HepG2 (cell line): ENCODE measurements around the gene EEF2. TPM values are rescaled to one million over a fixed set of nuclear protein-coding genes. Genes with fewer than 3 reads are reported as not detected.
A peak's percentile ranks its signal among the peaks of the same experiment; 100 is the strongest.

ENCODE experiments used
- ARID2 ChIP-seq: sonication (generic); formaldehyde crosslinking; IDR thresholded peaks from 2 replicates; pipeline ENCODE4 v1.8.1; 2022; ENCODE audit warnings: mild to moderate bottlenecking, missing genetic modification reagents, borderline replicate concordance
- ATF1 ChIP-seq: IDR thresholded peaks from 2 replicates; pipeline ENCODE4 v1.6.1; 2016; ENCODE audit warnings: mild to moderate bottlenecking, control low read depth
- CENPT ChIP-seq: sonication (generic); formaldehyde crosslinking; IDR thresholded peaks from 2 replicates; pipeline ENCODE4 v1.8.0; 2022; ENCODE audit warnings: low read depth, mild to moderate bottlenecking, moderate library complexity, missing genetic modification reagents
- GZF1 ChIP-seq: sonication (generic); formaldehyde crosslinking; IDR thresholded peaks from 2 replicates; pipeline ENCODE4 v1.5.1; 2020; ENCODE audit warnings: mild to moderate bottlenecking, missing genetic modification reagents
- HMG20A ChIP-seq: IDR thresholded peaks from 2 replicates; pipeline ENCODE4 v1.6.1; 2016; ENCODE audit warnings: borderline replicate concordance
- IKZF4 ChIP-seq: sonication (generic); formaldehyde crosslinking; IDR thresholded peaks from 2 replicates; pipeline ENCODE4 v1.5.1; 2020; ENCODE audit warnings: borderline replicate concordance, mild to moderate bottlenecking, low read depth, missing genetic modification reagents; ENCODE audit errors: not compliant biosample characterization
- KAT7 ChIP-seq: IDR thresholded peaks from 2 replicates; pipeline ENCODE4 v1.6.1; 2018; ENCODE audit warnings: borderline replicate concordance, missing compliant biosample characterization
- KDM6A ChIP-seq: IDR thresholded peaks from 2 replicates; pipeline ENCODE4 v1.6.1; 2016; ENCODE audit warnings: low read depth
- KLF9 ChIP-seq: IDR thresholded peaks from 2 replicates; pipeline ENCODE4 v1.6.1; 2016; ENCODE audit warnings: low read depth
- MEIS2 ChIP-seq: sonication (generic); formaldehyde crosslinking; IDR thresholded peaks from 2 replicates; pipeline ENCODE4 v1.9.0; 2021; ENCODE audit warnings: mild to moderate bottlenecking, missing genetic modification reagents
- NR2C2 ChIP-seq: sonication (generic); formaldehyde crosslinking; IDR thresholded peaks from 2 replicates; pipeline ENCODE4 v1.4.0; 2020; ENCODE audit warnings: missing genetic modification reagents, mild to moderate bottlenecking, moderate library complexity, borderline replicate concordance
- PHF21A ChIP-seq: sonication (generic); formaldehyde crosslinking; IDR thresholded peaks from 2 replicates; pipeline ENCODE4 v1.5.0; 2020; ENCODE audit warnings: mild to moderate bottlenecking, missing genetic modification reagents
- POLR2A ChIP-seq, 2 experiments: IDR thresholded peaks; 2 replicates each; pipeline ENCODE4 v1.6.1; 2011; ENCODE audit warnings: low read depth in 2 of 2, low read length in 2 of 2, mild to moderate bottlenecking in 1 of 2, moderate library complexity in 1 of 2; ENCODE audit not compliant: insufficient read depth in 1 of 2
- SMC3 ChIP-seq: IDR thresholded peaks from 2 replicates; pipeline ENCODE4 v1.6.1; 2011; ENCODE audit warnings: low read length, improper control_type of control experiment
- TEAD3 ChIP-seq: optimal IDR thresholded peaks from 2 replicates; pipeline ENCODE3; 2016; ENCODE audit warnings: borderline replicate concordance
- U2AF1 ChIP-seq: fragments of 200-400 bp; formaldehyde crosslinking; optimal IDR thresholded peaks from 2 replicates; pipeline ENCODE3; 2017; ENCODE audit warnings: mild to moderate bottlenecking, low read depth, low read length
- ZEB1 ChIP-seq: IDR thresholded peaks from 2 replicates; pipeline ENCODE4 v1.6.1; 2012; ENCODE audit warnings: mild to moderate bottlenecking, low read depth, inconsistent platforms; ENCODE audit not compliant: insufficient replicate concordance
- ZFY ChIP-seq: sonication (generic); formaldehyde crosslinking; IDR thresholded peaks from 2 replicates; pipeline ENCODE4 v1.4.0; 2020; ENCODE audit warnings: missing genetic modification reagents
- ZNF17 ChIP-seq: sonication (generic); formaldehyde crosslinking; IDR thresholded peaks from 2 replicates; pipeline ENCODE4 v1.5.0; 2020; ENCODE audit warnings: mild to moderate bottlenecking, missing genetic modification reagents
- ZNF205 ChIP-seq: IDR thresholded peaks from 2 replicates; pipeline ENCODE4 v1.6.1; 2018; ENCODE audit warnings: missing biosample characterization, missing genetic modification reagents
- ZNF232 ChIP-seq: sonication (generic); formaldehyde crosslinking; IDR thresholded peaks from 2 replicates; pipeline ENCODE4 v1.4.0; 2020; ENCODE audit warnings: missing genetic modification reagents, borderline replicate concordance
- ZNF264 ChIP-seq: sonication (generic); formaldehyde crosslinking; IDR thresholded peaks from 2 replicates; pipeline ENCODE4 v1.4.0; 2020; ENCODE audit warnings: missing genetic modification reagents
- ZNF44 ChIP-seq: sonication (generic); formaldehyde crosslinking; IDR thresholded peaks from 2 replicates; pipeline ENCODE4 v1.5.1; 2020; ENCODE audit warnings: mild to moderate bottlenecking, missing genetic modification reagents
- ZNF546 ChIP-seq: sonication (generic); formaldehyde crosslinking; conservative IDR thresholded peaks from 2 replicates; pipeline ENCODE4 v1.8.1; 2023; ENCODE audit warnings: mild to moderate bottlenecking, missing genetic modification reagents
- ZNF776 ChIP-seq: sonication (generic); formaldehyde crosslinking; IDR thresholded peaks from 2 replicates; pipeline ENCODE4 v1.4.0; 2020; ENCODE audit warnings: mild to moderate bottlenecking, missing genetic modification reagents
- ZNF788 ChIP-seq: sonication (generic); formaldehyde crosslinking; IDR thresholded peaks from 2 replicates; pipeline ENCODE4 v1.5.0; 2020; ENCODE audit warnings: mild to moderate bottlenecking, missing genetic modification reagents, borderline replicate concordance
- ZSCAN12 ChIP-seq: sonication (generic); formaldehyde crosslinking; IDR thresholded peaks from 2 replicates; pipeline ENCODE4 v1.9.0; 2021; ENCODE audit warnings: mild to moderate bottlenecking, missing genetic modification reagents
- polyA plus RNA-seq, 8 experiments: library from polyadenylated mRNA; depleted of rRNA in 3 of 8; stranded (reverse) in 7 of 8; unstranded in 1 of 8; fragments of >200 nt; fragmentation: Illumina TruSeq in 4 of 8; extraction: Trizol in 4 of 8; gene quantifications; 2 replicates each; pipeline versions ENCODE4 v1.2.1 to v1.2.3, GENCODE V29; 2011 to 2016; ENCODE audit warnings: low read depth in 4 of 8, missing spikeins in 1 of 8, mixed read lengths in 1 of 8; ENCODE audit not compliant: insufficient read depth in 1 of 8
- total RNA-seq, 5 experiments: library from RNA; depleted of rRNA; stranded (reverse); fragments of >200 nt; fragmentation: Illumina TruSeq; extraction: Trizol; gene quantifications; 2 replicates each; pipeline ENCODE4 v1.2.3, GENCODE V29; 2016; ENCODE audit warnings: low read depth in 1 of 5
- TF ChIP-seq, protein P1 (sequence below): sonication (generic); formaldehyde crosslinking; IDR thresholded peaks from 2 replicates; pipeline ENCODE4 v1.4.0; 2020; ENCODE audit warnings: low read depth, mild to moderate bottlenecking, missing genetic modification reagents
- TF ChIP-seq, protein P2 (sequence below): sonication (generic); formaldehyde crosslinking; conservative IDR thresholded peaks from 2 replicates; pipeline ENCODE4 v1.8.0; 2022; ENCODE audit warnings: low read depth, missing genetic modification reagents
- TF ChIP-seq, protein P3 (sequence below): sonication (generic); formaldehyde crosslinking; IDR thresholded peaks from 2 replicates; pipeline ENCODE4 v1.4.0; 2020; ENCODE audit warnings: missing genetic modification reagents; ENCODE audit errors: not compliant biosample characterization

The EEF2 gene
- total and polyA plus RNA-seq, 2 of the 13 experiments (the other 11 are each of a cell fraction or from before 2014, with no cell fraction given), result 1,441 to 1,777 TPM

DNA sequence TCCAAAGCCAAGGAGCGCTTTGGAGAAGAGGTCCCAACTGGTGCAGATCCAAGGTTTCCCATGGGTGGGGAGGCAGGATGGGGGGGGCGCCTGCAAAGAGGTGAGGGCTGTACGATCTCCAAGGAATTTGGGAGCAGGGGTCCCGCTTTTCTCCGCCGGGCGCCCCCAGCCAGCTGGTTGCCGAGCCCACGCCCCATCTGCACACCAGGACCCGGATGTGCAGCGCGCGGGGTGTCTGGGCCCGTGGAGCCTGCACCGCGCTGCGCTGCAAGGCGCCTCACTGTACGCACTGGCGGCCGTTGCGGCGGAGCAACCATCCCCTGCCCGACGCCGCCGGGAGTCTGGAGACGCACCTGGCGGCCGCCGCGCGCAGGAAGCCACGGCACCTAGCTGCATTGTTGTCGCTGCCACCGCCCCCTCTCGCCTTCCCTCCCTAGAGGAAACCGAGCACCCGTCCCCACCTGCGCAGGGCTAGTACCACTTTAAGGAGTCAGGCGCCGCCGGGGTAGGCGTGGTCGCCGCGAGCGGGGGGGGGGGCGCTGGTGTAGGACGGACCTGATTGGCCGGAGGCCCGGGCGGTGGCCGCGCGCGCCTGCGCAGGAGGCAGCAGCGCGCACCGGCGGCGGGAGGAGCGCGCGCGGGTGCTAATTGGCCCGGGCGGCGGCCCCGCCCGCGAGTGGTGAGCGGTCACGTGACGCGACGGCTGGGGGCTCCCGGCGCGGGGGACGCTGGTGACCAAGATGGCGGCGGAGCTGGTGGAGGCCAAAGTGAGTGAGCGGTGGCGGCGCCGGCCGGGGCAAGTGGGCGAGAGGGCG, 22.0 kb upstream of the EEF2 start, which contains the start of gene PIAS4 (continued):
- no peak for TF ChIP-seq ARID2
- no peak for TF ChIP-seq ZNF232 (CRISPR knock-in tag)
- TF ChIP-seq, protein P1, sequence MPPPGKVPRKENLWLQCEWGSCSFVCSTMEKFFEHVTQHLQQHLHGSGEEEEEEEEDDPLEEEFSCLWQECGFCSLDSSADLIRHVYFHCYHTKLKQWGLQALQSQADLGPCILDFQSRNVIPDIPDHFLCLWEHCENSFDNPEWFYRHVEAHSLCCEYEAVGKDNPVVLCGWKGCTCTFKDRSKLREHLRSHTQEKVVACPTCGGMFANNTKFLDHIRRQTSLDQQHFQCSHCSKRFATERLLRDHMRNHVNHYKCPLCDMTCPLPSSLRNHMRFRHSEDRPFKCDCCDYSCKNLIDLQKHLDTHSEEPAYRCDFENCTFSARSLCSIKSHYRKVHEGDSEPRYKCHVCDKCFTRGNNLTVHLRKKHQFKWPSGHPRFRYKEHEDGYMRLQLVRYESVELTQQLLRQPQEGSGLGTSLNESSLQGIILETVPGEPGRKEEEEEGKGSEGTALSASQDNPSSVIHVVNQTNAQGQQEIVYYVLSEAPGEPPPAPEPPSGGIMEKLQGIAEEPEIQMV (CRISPR knock-in tag), result 0 out of 2 replicates have a peak, but pooled peaks have one; percentile 34
- TF ChIP-seq ZEB1, result no peak
- no peak for TF ChIP-seq KDM6A
- peak; percentile 12 for TF ChIP-seq TEAD3 (CRISPR knock-in tag)
- TF ChIP-seq KAT7 (CRISPR knock-in tag), result no peak; the same call in 1 of the 2 replicates
- TF ChIP-seq, protein P2, sequence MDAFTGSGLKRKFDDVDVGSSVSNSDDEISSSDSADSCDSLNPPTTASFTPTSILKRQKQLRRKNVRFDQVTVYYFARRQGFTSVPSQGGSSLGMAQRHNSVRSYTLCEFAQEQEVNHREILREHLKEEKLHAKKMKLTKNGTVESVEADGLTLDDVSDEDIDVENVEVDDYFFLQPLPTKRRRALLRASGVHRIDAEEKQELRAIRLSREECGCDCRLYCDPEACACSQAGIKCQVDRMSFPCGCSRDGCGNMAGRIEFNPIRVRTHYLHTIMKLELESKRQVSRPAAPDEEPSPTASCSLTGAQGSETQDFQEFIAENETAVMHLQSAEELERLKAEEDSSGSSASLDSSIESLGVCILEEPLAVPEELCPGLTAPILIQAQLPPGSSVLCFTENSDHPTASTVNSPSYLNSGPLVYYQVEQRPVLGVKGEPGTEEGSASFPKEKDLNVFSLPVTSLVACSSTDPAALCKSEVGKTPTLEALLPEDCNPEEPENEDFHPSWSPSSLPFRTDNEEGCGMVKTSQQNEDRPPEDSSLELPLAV, result no peak
- TF ChIP-seq ZNF44 (CRISPR knock-in tag), result no peak
- no peak for TF ChIP-seq IKZF4 (CRISPR knock-in tag)
- peak; percentile 55 to 90; a peak in 3 of 4 replicates for TF ChIP-seq POLR2A (IDR thresholded peaks at IDR 0.05; ENCODE audit: insufficient read depth in 1 of 2, low read depth in 2 of 2, low read length in 2 of 2)
- TF ChIP-seq KLF9 (CRISPR knock-in tag), result no peak
- TF ChIP-seq, protein P3, sequence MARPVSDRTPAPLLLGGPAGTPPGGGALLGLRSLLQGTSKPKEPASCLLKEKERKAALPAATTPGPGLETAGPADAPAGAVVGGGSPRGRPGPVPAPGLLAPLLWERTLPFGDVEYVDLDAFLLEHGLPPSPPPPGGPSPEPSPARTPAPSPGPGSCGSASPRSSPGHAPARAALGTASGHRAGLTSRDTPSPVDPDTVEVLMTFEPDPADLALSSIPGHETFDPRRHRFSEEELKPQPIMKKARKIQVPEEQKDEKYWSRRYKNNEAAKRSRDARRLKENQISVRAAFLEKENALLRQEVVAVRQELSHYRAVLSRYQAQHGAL (CRISPR knock-in tag), result no peak
- no peak for TF ChIP-seq ZNF17 (CRISPR knock-in tag)
- no peak for TF ChIP-seq GZF1 (CRISPR knock-in tag)
- TF ChIP-seq ZSCAN12 (CRISPR knock-in tag), result no peak
- peak; percentile 69 for TF ChIP-seq PHF21A (CRISPR knock-in tag)
- no peak for TF ChIP-seq HMG20A (CRISPR knock-in tag)
- no peak for TF ChIP-seq NR2C2 (CRISPR knock-in tag)
- TF ChIP-seq CENPT (CRISPR knock-in tag), result no peak
- TF ChIP-seq SMC3, result no peak
- TF ChIP-seq MEIS2 (CRISPR knock-in tag), result peak; percentile 30; the same call in 1 of the 2 replicates
- TF ChIP-seq ZNF788 (CRISPR knock-in tag), result peak; percentile 83; the same call in 1 of the 2 replicates
- TF ChIP-seq ZNF546 (CRISPR knock-in tag), result no peak; the same call in 1 of the 2 replicates
- peak; percentile 54; the same call in 1 of the 2 replicates for TF ChIP-seq ZNF776 (CRISPR knock-in tag)
- no peak for TF ChIP-seq ZNF264 (CRISPR knock-in tag)
- no peak for TF ChIP-seq ATF1 (CRISPR knock-in tag)
- TF ChIP-seq U2AF1, result no peak
- TF ChIP-seq ZFY (CRISPR knock-in tag), result peak; percentile 92
- TF ChIP-seq ZNF205 (CRISPR knock-in tag), result peak; percentile 74; the same call in 1 of the 2 replicates
